T-helper 17 cell (primary cell): ENCODE results near the gene TPO. TPM values are rescaled to one million over a fixed set of nuclear protein-coding genes. Genes with fewer than 3 reads are reported as not detected.
"Not testable (repeated sequence)": the region's sequence is repeated elsewhere in the genome, so short reads cannot be mapped to it uniquely, and the experiment has no call there.

ENCODE experiments used
- ATAC-seq: fragments of 150-1000 bp; cut with Tn5 transposase; 2 replicates; pipeline ENCODE4 v1.10.0; 2021; ENCODE audit warnings: mild to moderate bottlenecking, moderate library complexity
- DNase-seq, 3 donors: peaks; one replicate each; pipeline versions ENCODE4 v3.0.0 to v3.0.0-alpha.2; 2020 to 2021
- H3K9me3 ChIP-seq: one replicate; pipeline ENCODE4 v1.7.0; 2013; ENCODE audit warnings: low read length, mild to moderate bottlenecking; ENCODE audit not compliant: control insufficient read depth, poor library complexity, severe bottlenecking
- H3K27ac Mint-ChIP-seq: one replicate; pipeline ENCODE4 v1.8.0; 2022; ENCODE audit warnings: mild to moderate bottlenecking, moderate library complexity, mixed read lengths
- H3K27me3 Mint-ChIP-seq: one replicate; pipeline ENCODE4 v1.8.0; 2022; ENCODE audit warnings: mixed read lengths
- H3K36me3 Mint-ChIP-seq: one replicate; pipeline ENCODE4 v1.8.0; 2022; ENCODE audit warnings: low read depth, mixed read lengths
- H3K4me1 Mint-ChIP-seq: one replicate; pipeline ENCODE4 v1.8.0; 2022; ENCODE audit warnings: mild to moderate bottlenecking, mixed read lengths
- H3K4me3 Mint-ChIP-seq: one replicate; pipeline ENCODE4 v1.8.0; 2022; ENCODE audit warnings: mild to moderate bottlenecking, moderate library complexity, mixed read lengths
- total RNA-seq, 4 donors: library from RNA in 2 of 4; stranded (reverse) in 2 of 4; gene quantifications; one replicate each; pipeline ENCODE4 v1.2.3 and lab custom pipeline; 2022 to 2026

TPO gene
- total RNA-seq: 1 to 10 TPM in 1 of 2 donors, under 1 TPM in 1; 0.44 to 2.4 TPM
- total RNA-seq (lab: John Stamatoyannopoulos, UW): 0.81 to 5.1 reads per million in 2 donors

DNA sequence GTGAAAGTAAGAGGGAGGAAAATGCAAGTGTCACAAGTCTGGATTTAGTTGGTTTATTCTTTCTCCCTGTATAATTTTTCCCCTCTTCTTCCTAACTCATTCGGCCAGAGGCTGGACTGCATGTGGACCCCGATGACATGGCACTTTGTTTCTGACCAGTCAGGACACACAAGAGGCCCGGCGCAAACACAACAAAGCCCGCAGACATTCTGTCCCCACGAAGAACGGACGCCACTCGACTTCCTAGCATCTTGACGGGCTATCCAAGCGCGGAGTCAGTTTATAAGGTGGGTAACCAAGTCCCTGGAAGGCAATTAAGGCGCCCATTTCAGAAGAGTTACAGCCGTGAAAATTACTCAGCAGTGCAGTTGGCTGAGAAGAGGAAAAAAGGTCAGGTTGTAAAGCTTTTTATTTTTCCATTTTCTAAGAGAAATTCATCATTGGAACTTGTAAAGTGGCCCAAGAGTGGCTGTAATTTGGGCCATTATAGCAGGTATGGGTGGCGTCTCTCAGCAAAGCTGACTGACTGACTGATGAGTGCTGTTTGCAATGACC, at the start of gene TPO:
Gene TPO (plus strand): TSS at position 308 of the 555 bp plus-strand sequence. CDS start 946 bp downstream, outside the sequence.
- Mint-ChIP-seq H3K27me3 (peaks cover 7% of the 10 kb centered on the region), H3K27ac (no peak within 1 kb of the TSS), H3K36me3 (peaks cover 3% of the 10 kb centered on the region), H3K4me3 (no peak within 1 kb of the TSS), H3K4me1 (no peaks in the 10 kb centered on the region)
- no peaks in the 10 kb centered on the region for H3K9me3 ChIP-seq
- no peak for ATAC-seq
- DNase-seq: no peak

DNA sequence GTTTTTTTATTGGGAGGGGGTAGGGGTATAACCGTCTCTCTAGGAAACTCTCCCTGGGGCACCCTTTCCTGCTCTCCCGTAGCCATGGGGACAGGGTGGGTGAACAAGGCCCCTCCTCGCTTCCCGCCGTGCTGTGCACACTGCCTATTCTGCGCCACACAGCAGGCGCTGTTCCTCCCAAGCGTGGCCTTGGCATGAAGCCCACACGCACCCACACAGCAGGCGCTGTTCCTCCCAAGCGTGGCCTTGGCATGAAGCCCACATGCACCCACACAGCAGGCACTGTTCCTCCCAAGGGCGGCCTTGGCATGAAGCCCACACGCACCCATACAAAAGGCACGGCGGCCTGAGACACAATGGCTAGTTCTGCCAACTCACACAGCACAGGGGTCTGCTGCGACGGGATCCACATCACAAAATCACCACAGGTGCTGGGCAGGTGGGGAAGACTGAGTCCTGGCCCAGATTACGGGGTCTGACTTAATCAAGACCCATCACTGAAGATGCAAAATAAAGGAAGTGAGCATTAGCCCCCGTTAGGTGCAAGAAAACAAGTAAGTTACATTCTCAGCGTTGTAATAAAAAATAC, 46.6 kb upstream of the TPO start:
- no peak for DNase-seq
- Mint-ChIP-seq H3K4me3 (peak overlapping the region; percentile 15), H3K4me1 (peaks cover 8% of the 10 kb centered on the region), H3K36me3 (no peaks in the 10 kb centered on the region), H3K27ac (no peak overlapping the region), H3K27me3 (no peaks in the 10 kb centered on the region)
- H3K9me3 ChIP-seq: no peaks in the 10 kb centered on the region
- ATAC-seq: no peak

DNA sequence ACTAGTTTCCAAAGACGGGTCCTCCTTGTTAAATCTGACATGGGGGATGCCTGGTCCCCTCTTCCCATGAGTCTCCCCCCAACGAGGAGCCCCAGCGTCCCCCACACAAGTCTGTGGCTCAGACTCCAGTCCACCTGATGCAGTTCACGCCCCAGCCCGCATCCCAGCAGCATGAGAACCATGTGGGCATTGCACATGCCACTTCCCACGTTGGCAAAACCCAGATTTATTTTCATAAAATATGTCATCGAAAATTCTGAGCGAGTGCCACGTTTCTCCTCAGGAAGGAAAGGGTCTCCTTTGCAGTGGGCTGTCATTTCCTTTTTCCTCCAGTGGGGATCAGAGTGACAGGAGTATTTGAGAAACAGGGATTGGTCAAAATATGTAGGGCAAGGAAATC, 45.7 kb upstream of the TPO start:
- Mint-ChIP-seq H3K27me3 (no peaks in the 10 kb centered on the region), H3K36me3 (no peaks in the 10 kb centered on the region), H3K4me3 (no peak overlapping the region), H3K27ac (no peak overlapping the region), H3K4me1 (peaks cover 8% of the 10 kb centered on the region)
- no peaks in the 10 kb centered on the region for H3K9me3 ChIP-seq
- DNase-seq (no peak), ATAC-seq (no peak)

DNA sequence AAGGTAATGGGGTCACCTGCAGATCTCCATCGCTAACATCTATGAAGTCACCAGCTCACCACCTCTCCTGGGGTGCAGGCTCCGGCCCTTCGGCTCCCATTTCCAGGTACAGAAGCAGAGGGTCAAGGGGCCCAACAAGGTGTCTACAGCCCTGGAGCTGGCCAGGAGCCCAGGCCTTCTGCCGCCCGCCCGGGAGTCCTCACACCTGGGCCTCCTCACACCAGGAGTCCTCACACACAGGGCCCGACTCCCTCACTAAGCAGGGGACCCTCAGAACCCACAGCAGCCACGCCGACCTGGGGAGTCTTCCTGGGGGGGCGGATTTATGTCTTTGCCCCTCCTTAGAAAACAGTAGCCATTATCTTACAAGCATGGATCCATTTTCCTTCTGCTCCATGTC, 43.4 kb upstream of the TPO start:
- no peak overlapping the region for H3K27ac Mint-ChIP-seq
- H3K36me3 Mint-ChIP-seq: no peaks in the 10 kb centered on the region
- no peak for ATAC-seq
- DNase-seq: no peak
- H3K4me3 Mint-ChIP-seq: no peak overlapping the region
- H3K9me3 ChIP-seq: no peaks in the 10 kb centered on the region
- H3K4me1 Mint-ChIP-seq: peaks cover 8% of the 10 kb centered on the region
- no peaks in the 10 kb centered on the region for H3K27me3 Mint-ChIP-seq

DNA sequence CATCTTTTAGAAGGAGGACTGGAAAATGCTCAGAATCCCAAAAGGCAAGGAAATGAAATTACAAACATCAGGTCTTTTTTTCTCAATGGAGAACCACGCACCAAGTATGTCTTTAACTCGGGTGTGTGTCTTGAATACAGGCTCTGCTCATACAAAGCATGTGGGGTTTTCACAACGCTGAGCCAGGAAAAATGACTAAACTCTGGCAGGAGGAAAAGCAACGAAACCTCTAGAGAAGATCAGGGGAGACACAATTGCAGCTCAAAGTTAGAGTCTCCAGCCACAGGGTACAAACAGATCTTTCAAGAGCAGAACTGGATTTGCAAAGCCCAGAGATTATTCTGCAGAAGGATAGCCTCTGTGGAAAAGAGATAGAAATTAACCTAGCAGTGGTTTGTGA, 42.8 kb upstream of the TPO start:
- Mint-ChIP-seq H3K36me3 (no peaks in the 10 kb centered on the region), H3K4me3 (no peak overlapping the region), H3K27me3 (no peaks in the 10 kb centered on the region), H3K4me1 (peaks cover 8% of the 10 kb centered on the region), H3K27ac (no peak overlapping the region)
- no peaks in the 10 kb centered on the region for H3K9me3 ChIP-seq
- no peak for ATAC-seq
- DNase-seq: no peak

DNA sequence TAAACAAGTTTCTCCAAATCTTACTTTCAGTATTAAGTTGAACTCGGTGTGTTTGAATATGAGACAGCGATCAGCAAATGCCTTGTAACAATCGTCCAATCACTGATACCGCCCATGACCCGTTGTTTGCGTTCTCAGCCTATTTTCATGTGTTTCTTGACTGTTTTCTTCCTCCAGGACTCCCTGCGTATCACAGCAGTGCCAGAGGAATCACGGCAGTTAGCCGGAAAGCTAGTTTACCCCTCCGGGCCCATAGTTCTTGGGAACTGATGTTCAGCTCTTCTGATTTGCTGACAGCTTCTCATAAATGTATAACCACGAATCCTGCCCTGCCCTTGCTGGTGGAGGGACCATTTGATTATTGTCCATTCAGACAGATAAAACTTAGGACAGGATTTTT, 42.2 kb upstream of the TPO start:
- Mint-ChIP-seq H3K4me3 (no peak overlapping the region), H3K27ac (no peak overlapping the region), H3K27me3 (no peaks in the 10 kb centered on the region), H3K4me1 (peaks cover 5% of the 10 kb centered on the region), H3K36me3 (no peaks in the 10 kb centered on the region)
- ATAC-seq (no peak), DNase-seq (no peak)
- no peaks in the 10 kb centered on the region for H3K9me3 ChIP-seq

DNA sequence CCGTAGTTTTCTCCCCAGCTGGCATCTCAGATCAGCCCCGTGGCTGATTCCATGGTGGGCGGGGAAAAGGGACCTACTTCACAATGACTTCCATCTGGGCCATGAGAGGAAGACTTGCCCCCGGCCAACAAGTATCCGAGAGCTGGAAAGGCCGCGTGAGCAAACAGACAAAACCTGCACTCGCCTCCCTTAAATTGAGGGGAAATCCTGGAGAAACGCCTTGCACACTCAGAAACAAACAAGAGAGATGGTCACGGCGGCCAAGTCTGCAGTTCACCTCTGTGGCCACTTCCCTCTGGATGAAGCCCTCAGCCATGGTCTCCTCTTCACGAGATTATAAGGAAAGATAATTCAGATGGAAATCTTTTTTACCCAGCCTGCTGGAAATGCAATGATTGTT, 39.4 kb upstream of the TPO start:
- H3K9me3 ChIP-seq: no peaks in the 10 kb centered on the region
- no peak overlapping the region for H3K27ac Mint-ChIP-seq
- no peaks in the 10 kb centered on the region for H3K36me3 Mint-ChIP-seq
- H3K27me3 Mint-ChIP-seq: no peaks in the 10 kb centered on the region
- ATAC-seq (no peak), DNase-seq (no peak)
- no peak overlapping the region for H3K4me3 Mint-ChIP-seq
- peaks cover 2% of the 10 kb centered on the region for H3K4me1 Mint-ChIP-seq

DNA sequence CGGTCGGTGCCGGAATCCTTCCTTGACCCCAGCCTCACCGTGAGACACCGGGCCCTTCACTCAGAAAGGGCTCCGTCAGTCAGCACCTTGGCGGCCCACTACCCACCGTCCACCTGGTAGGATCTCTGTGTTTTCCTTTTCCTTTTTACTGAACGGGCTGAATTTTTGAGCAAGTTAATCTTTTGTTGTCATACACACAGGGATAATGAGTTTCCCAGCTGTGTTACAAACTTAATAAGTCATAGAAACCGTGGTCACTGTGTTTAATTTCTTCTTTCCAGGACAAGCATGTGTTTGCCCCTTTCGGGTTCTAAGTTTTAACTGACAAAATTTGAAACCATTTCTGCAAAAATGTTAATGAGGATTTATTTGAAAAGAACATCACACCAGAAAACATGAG, 39.0 kb upstream of the TPO start:
- Mint-ChIP-seq H3K36me3 (no peaks in the 10 kb centered on the region), H3K27ac (no peak overlapping the region), H3K4me3 (no peak overlapping the region), H3K27me3 (no peaks in the 10 kb centered on the region), H3K4me1 (peaks cover 2% of the 10 kb centered on the region)
- H3K9me3 ChIP-seq: no peaks in the 10 kb centered on the region
- DNase-seq (no peak), ATAC-seq (no peak)

DNA sequence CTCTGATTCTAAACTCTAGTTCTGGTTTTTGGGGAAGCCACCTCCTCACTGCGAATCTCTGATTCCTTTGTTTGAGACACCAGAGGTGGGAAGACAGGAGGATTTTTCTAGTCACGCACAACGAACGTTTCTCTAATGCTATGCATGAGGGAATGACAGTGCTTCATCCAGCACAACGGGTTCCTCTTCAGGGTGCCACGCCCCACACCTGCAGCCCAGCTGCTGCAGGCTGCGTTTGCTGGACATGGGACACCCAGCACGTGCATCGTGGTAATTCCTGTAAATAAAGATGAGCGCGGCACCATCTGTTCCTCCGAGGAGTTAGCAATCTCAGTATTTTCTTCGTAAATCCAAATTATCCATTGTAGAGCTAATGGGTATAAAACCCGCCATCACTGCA, 37.5 kb upstream of the TPO start:
- ATAC-seq (no peak), DNase-seq (no peak)
- no peaks in the 10 kb centered on the region for H3K27me3 Mint-ChIP-seq
- no peak overlapping the region for H3K4me3 Mint-ChIP-seq
- no peaks in the 10 kb centered on the region for H3K9me3 ChIP-seq
- H3K4me1 Mint-ChIP-seq: no peaks in the 10 kb centered on the region
- no peak overlapping the region for H3K27ac Mint-ChIP-seq
- no peaks in the 10 kb centered on the region for H3K36me3 Mint-ChIP-seq

DNA sequence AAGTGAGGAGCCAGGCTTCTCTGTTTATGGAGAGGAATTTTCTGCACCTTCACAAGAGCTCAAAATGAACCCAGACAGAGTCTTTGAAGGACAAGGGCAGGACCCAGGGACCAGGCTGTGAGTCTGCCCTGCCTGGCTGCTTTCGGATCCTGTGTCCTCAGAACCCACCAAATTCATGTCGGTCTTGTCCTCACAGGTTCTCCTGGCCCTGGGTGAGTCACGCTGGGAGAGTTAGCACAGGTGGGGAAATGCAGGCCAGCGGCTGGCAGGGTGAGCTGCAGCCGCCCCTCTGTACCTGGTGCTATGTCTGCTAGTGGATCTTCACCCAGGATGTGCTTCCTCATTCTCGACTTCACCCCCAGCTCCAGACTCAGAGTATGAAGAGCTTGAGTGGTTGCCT, 35.8 kb upstream of the TPO start:
- Mint-ChIP-seq H3K27me3 (no peaks in the 10 kb centered on the region), H3K36me3 (no peaks in the 10 kb centered on the region), H3K27ac (no peak overlapping the region), H3K4me3 (no peak overlapping the region), H3K4me1 (no peaks in the 10 kb centered on the region)
- DNase-seq (no peak), ATAC-seq (no peak)
- no peaks in the 10 kb centered on the region for H3K9me3 ChIP-seq

DNA sequence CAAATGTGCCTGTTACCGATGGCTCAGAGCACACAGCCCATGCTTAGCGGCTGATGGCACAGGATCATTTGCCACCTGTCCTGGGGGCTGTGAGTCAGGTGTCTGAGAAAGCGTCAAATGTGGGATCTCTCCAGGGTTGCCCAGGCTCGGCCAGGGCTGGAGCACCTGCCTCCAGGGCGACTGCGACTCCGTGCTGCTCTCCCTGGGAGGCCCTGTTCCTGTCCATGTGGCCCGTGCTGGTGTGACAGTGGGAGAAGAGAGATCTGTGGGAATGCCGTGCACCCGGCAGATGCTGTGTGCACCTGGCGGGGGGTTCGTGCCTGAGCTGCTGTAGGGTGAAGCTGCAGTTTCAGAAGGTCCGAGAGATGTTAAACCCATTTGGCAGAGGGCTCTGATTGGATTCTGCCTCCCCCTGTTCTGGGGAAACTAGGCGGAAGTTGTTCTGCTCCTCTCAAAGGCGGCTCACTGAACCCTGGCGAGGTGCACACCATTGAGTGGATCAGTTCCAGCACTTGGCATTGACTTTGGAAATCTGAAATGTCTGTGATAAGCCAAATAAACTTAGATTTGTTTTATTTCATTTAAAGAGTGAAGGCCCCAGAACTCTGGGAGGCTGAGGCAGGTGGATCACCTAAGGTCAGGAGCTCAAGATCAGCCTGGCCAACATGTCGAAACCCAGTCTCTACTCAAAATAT, 34.7 kb upstream of the TPO start:
- Mint-ChIP-seq H3K27ac (no peak overlapping the region), H3K27me3 (no peaks in the 10 kb centered on the region), H3K4me1 (no peaks in the 10 kb centered on the region), H3K36me3 (no peaks in the 10 kb centered on the region), H3K4me3 (no peak overlapping the region)
- H3K9me3 ChIP-seq: no peaks in the 10 kb centered on the region
- no peak for ATAC-seq
- no peak for DNase-seq

DNA sequence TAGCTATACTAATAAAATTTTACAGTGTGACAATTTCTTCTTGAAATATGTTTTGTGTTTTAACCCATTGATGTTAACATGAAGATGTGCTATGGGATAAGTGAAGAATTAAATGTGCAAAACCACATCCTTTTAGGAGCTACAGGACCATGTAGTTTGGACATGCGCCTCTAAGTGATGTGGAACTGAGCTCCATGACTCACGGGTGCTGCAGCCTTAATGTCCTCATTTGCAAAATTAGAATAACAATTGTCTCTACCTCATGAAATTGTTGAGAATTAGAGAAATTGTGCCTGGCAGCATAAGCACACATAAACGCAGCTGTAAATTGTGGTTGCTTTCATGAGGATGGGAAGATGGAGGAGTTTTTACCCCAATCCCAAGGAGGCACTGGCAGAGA, 31.6 kb upstream of the TPO start:
- H3K9me3 ChIP-seq: no peaks in the 10 kb centered on the region
- Mint-ChIP-seq H3K4me3 (no peak overlapping the region), H3K27me3 (no peaks in the 10 kb centered on the region), H3K4me1 (no peaks in the 10 kb centered on the region), H3K27ac (no peak overlapping the region), H3K36me3 (no peaks in the 10 kb centered on the region)
- DNase-seq (no peak), ATAC-seq (no peak)

DNA sequence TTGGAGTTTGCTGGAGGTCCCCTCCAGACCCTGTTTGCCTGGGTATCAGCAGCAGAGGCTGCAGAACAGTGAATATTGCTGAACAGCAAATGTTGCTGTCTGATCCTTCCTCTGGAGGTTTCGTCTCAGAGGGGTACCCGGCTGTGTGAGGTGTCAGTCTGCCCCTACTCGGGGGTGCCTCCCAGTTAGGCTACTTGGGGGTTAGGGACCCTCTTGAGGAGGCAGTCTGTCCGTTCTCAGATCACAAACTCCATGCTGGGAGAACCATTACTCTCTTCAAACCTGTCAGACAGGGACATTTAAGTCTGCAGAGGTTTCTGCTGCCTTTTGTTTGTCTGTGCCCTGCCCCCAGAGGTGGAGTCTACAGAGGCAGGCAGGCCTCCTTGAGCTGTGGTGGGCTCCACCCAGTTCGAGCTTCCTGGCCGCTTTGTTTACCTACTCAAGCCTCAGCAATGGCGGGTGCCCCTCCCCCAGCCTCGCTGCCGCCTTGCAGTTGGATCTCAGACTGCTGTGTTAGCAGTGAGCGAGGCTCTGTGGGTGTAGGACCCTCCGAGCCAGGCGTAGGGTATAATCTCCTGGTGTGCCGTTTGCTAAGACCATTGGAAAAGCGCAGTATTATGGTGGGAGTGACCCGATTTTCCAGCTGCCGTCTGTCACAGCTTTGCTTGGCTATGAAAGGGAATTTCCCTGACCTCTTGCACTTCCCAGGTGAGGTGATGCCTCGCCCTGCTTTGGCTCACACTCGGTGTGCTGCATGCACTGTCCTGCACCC, 25.1 kb upstream of the TPO start:
- DNase-seq: not testable (repeated sequence)

More for the DNA sequence above, 25.1 kb upstream of the TPO start:
- H3K27ac Mint-ChIP-seq: peak overlapping the region; percentile 41
- not testable (repeated sequence) for ATAC-seq, H3K4me1 Mint-ChIP-seq, H3K27me3 Mint-ChIP-seq, H3K36me3 Mint-ChIP-seq, H3K9me3 ChIP-seq
- H3K4me3 Mint-ChIP-seq: peak overlapping the region; percentile 22
